Sigmoid colon (tissue), 7 donors: ENCODE measurements around the gene EFHC2. TPM values are rescaled to one million over a fixed set of nuclear protein-coding genes. Genes with fewer than 3 reads are reported as not detected.

Experiments
- DNase-seq: peaks from one replicate; pipeline ENCODE4 v3.0.0-alpha.2; 2019
- H3K27ac ChIP-seq, 4 donors: fragments of 200-600 bp; sonication (generic); one replicate each; pipeline ENCODE4 v1.5.1; 2016 to 2019; ENCODE audit warnings: mild to moderate bottlenecking in 1 of 4
- H3K27me3 ChIP-seq, 3 donors: fragments of 200-600 bp; sonication (generic); one replicate each; pipeline ENCODE4 v1.5.1; 2019; ENCODE audit warnings: mild to moderate bottlenecking in 1 of 3
- H3K36me3 ChIP-seq, 4 donors: fragments of 200-600 bp; sonication (generic); one replicate each; pipeline ENCODE4 v1.5.1; 2016 to 2019
- H3K4me1 ChIP-seq, 4 donors: fragments of 200-600 bp; sonication (generic); one replicate each; pipeline ENCODE4 v1.5.1; 2017 to 2019
- H3K4me3 ChIP-seq, 4 donors: fragments of 200-600 bp; sonication (generic); one replicate each; pipeline ENCODE4 v1.5.1; 2017 to 2019; ENCODE audit warnings: mild to moderate bottlenecking in 2 of 4, moderate library complexity in 1 of 4
- H3K9me3 ChIP-seq, 4 donors: fragments of 200-600 bp in 3 of 4; sonication (generic) in 3 of 4; one replicate each; pipeline versions ENCODE4 v1.5.1 to v1.6.1; 2013 to 2019
- CTCF ChIP-seq, 4 experiments: fragments of 450-650 bp in 3 of 4; fragments of 200-600 bp in 1 of 4; IDR thresholded peaks; one replicate each; pipeline ENCODE4 v1.5.1; 2016 to 2019; ENCODE audit warnings: antibody characterized with exemption in 4 of 4, mild to moderate bottlenecking in 3 of 4, moderate library complexity in 2 of 4
- EP300 ChIP-seq, 4 donors: sonication (generic); formaldehyde crosslinking; IDR thresholded peaks; one replicate each; pipeline ENCODE4 v1.6.1; 2017; ENCODE audit warnings: antibody characterized with exemption in 4 of 4
- POLR2A ChIP-seq, 2 donors: fragments of 450-650 bp; IDR thresholded peaks; one replicate each; pipeline ENCODE4 v1.6.1; 2016; ENCODE audit warnings: antibody characterized with exemption in 2 of 2, mild to moderate bottlenecking in 2 of 2, moderate library complexity in 2 of 2
- POLR2AphosphoS5 ChIP-seq, 4 donors: sonication (generic); formaldehyde crosslinking; IDR thresholded peaks; one replicate each; pipeline ENCODE4 v1.6.1; 2017; ENCODE audit warnings: antibody characterized with exemption in 4 of 4
- WGBS, 2 donors: extraction: QIAGEN DNeasy Blood & Tissue Kit; methylation state at CpG; one replicate each; pipeline ENCODE4 v1.1.7; 2013; 5-methylcytosine and 5-hydroxymethylcytosine counted together
- intact Hi-C: fragments of 100-400 bp; cut with DNase I; formaldehyde crosslinking; loops from one replicate; pipeline ENCODE4 v1.15.1; 2023
- polyA plus RNA-seq, 3 donors: library from polyadenylated mRNA; stranded (reverse); fragments of 200-250 nt; gene quantifications; one replicate each; pipeline ENCODE4 v1.2.3, GENCODE V29; 2013
- total RNA-seq, 4 donors: library from RNA; depleted of rRNA; stranded (reverse); fragments of >200 nt; gene quantifications; one replicate each; pipeline ENCODE4 v1.1.0, GENCODE V29; 2016
- donor health status: healthy with polysubstance abuse.
- donor health status: Bipolar disorder and iron deficiency.
- donor health status: healthy.

EFHC2 gene
- total and polyA plus RNA-seq, 7 donors, result 1.1 to 3.2 (median 2.6) TPM

GRCh38 chrX:44352758-44353157, 9.3 kb upstream of the EFHC2 start:
- WGBS, 2 donors, result 58 to 61% methylated on average over 5 of the region's 5 CpGs
- H3K4me3 ChIP-seq, result no peak overlapping the region

GRCh38 chrX:44349561-44349960, 6.1 kb upstream of the EFHC2 start:
- TF ChIP-seq POLR2A (IDR thresholded peaks at IDR 0.05) (no peak), CTCF (IDR thresholded peaks at IDR 0.05) (no peak), POLR2AphosphoS5 (IDR thresholded peaks at IDR 0.05) (no peak), EP300 (IDR thresholded peaks at IDR 0.05) (no peak)
- WGBS, 2 donors, result 10 to 38% methylated on average over 5 of the region's 5 CpGs
- no peak for DNase-seq

More at GRCh38 chrX:44352758-44353157, 9.3 kb upstream of the EFHC2 start:
- no peaks in the 10 kb centered on the region for H3K36me3 ChIP-seq
- no peaks in the 10 kb centered on the region for H3K4me1 ChIP-seq
- intact Hi-C loops, result no loop called here
- DNase-seq, result no peak
- no peak for TF ChIP-seq POLR2AphosphoS5 (IDR thresholded peaks at IDR 0.05)
- no peak overlapping the region for H3K27ac ChIP-seq
- H3K27me3 ChIP-seq, result peaks cover 0 to 3% (median 0%) of the 10 kb centered on the region in 3 donors
- no peaks in the 10 kb centered on the region for H3K9me3 ChIP-seq

GRCh38 chrX:44344687-44345086, 1.2 kb upstream of the EFHC2 start:
- no peak for DNase-seq
- peaks cover 0 to 6% (median 0%) of the 10 kb centered on the region in 4 donors for H3K4me1 ChIP-seq
- H3K4me3 ChIP-seq, result no peak overlapping the region
- intact Hi-C loops, result no loop called here
- H3K27me3 ChIP-seq, result peaks cover 0 to 8% (median 0%) of the 10 kb centered on the region in 3 donors
- 32 to 70% methylated on average over 7 of the region's 7 CpGs for WGBS, 2 donors
- no peaks in the 10 kb centered on the region for H3K9me3 ChIP-seq
- TF ChIP-seq EP300 (IDR thresholded peaks at IDR 0.05) (no peak), POLR2A (IDR thresholded peaks at IDR 0.05) (no peak), CTCF (IDR thresholded peaks at IDR 0.05) (no peak), POLR2AphosphoS5 (IDR thresholded peaks at IDR 0.05) (no peak)
- no peak overlapping the region for H3K27ac ChIP-seq
- H3K36me3 ChIP-seq, result no peaks in the 10 kb centered on the region

More at GRCh38 chrX:44349561-44349960, 6.1 kb upstream of the EFHC2 start:
- Histone ChIP-seq H3K4me3 (no peak overlapping the region), H3K9me3 (no peaks in the 10 kb centered on the region), H3K36me3 (no peaks in the 10 kb centered on the region), H3K27ac (no peak overlapping the region), H3K4me1 (no peaks in the 10 kb centered on the region), H3K27me3 (peaks cover 0 to 3% (median 0%) of the 10 kb centered on the region in 3 donors)
- intact Hi-C loops, result no loop called here

- 30 to 77% methylated on average over 16 of the region's 16 CpGs for WGBS, 2 donors
- Histone ChIP-seq H3K4me1 (peaks cover 0 to 6% (median 0%) of the 10 kb centered on the region in 4 donors), H3K4me3 (peak overlapping the region in 3 of 4 donors; percentile 47 to 55 (median 49)), H3K36me3 (no peaks in the 10 kb centered on the region), H3K9me3 (no peaks in the 10 kb centered on the region), H3K27me3 (peaks cover 0 to 8% (median 0%) of the 10 kb centered on the region in 3 donors), H3K27ac (no peak overlapping the region)
- intact Hi-C loops, result no loop called here
- TF ChIP-seq POLR2AphosphoS5 (IDR thresholded peaks at IDR 0.05), result no peak
- no peak for TF ChIP-seq CTCF (IDR thresholded peaks at IDR 0.05)
- no peak for TF ChIP-seq POLR2A (IDR thresholded peaks at IDR 0.05)
- TF ChIP-seq EP300 (IDR thresholded peaks at IDR 0.05), result no peak
- DNase-seq, result no peak
Observed at GRCh38 chrX:44344194-44344593, 722 bp upstream of the EFHC2 start.

GRCh38 chrX:44342866-44343265, 606 bp downstream of the EFHC2 start:
- intact Hi-C loops, result no loop called here
- no peak for TF ChIP-seq POLR2AphosphoS5 (IDR thresholded peaks at IDR 0.05)
- TF ChIP-seq EP300 (IDR thresholded peaks at IDR 0.05), result no peak
- no peak for TF ChIP-seq CTCF (IDR thresholded peaks at IDR 0.05)
- TF ChIP-seq POLR2A (IDR thresholded peaks at IDR 0.05), result no peak
- H3K27ac ChIP-seq, result no peak overlapping the region
- peak overlapping the region; percentile 42 to 55 (median 48) for H3K4me3 ChIP-seq
- H3K36me3 ChIP-seq, result no peaks in the 10 kb centered on the region
- peaks cover 0 to 8% (median 0%) of the 10 kb centered on the region in 3 donors for H3K27me3 ChIP-seq
- peaks cover 0 to 6% (median 0%) of the 10 kb centered on the region in 4 donors for H3K4me1 ChIP-seq
- H3K9me3 ChIP-seq, result no peaks in the 10 kb centered on the region
- 56 to 86% methylated on average over 2 to 3 of the region's 3 CpGs for WGBS, 2 donors
- DNase-seq, result no peak
